ENCODE data around the gene SERPINH1.

DNA sequence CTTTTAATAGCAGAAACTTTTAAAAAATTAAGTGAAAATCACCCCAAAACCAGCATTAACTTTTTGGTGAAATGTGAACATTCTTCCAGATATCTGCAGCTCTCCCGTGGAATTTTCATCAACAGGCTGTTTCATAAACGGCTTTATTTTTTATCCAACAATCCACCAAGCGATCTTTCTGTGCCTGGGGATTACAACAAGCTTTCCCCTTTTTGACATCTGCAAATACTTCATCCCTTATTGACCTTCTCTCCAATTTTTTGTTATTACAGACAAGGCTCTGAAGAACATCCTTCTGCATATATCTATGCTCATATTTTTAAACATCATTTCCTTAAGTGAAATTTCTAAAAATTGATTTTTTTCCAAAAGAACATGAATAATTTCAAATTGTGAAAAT, 5.8 kb upstream of the SERPINH1 start:
- TF ChIP-seq POLR2AphosphoS5 (IDR thresholded peaks at IDR 0.05; ENCODE audit: low read depth) (no peak), GABPA (IDR thresholded peaks at IDR 0.05; ENCODE audit: low read depth) (no peak), SPI1 (IDR thresholded peaks at IDR 0.05; ENCODE audit: borderline replicate concordance, low read depth) (no peak)
- TF ChIP-seq, protein P1, sequence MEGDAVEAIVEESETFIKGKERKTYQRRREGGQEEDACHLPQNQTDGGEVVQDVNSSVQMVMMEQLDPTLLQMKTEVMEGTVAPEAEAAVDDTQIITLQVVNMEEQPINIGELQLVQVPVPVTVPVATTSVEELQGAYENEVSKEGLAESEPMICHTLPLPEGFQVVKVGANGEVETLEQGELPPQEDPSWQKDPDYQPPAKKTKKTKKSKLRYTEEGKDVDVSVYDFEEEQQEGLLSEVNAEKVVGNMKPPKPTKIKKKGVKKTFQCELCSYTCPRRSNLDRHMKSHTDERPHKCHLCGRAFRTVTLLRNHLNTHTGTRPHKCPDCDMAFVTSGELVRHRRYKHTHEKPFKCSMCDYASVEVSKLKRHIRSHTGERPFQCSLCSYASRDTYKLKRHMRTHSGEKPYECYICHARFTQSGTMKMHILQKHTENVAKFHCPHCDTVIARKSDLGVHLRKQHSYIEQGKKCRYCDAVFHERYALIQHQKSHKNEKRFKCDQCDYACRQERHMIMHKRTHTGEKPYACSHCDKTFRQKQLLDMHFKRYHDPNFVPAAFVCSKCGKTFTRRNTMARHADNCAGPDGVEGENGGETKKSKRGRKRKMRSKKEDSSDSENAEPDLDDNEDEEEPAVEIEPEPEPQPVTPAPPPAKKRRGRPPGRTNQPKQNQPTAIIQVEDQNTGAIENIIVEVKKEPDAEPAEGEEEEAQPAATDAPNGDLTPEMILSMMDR (IDR thresholded peaks at IDR 0.05; ENCODE audit: insufficient read depth, low read length) = no peak
- TF ChIP-seq, protein P2, sequence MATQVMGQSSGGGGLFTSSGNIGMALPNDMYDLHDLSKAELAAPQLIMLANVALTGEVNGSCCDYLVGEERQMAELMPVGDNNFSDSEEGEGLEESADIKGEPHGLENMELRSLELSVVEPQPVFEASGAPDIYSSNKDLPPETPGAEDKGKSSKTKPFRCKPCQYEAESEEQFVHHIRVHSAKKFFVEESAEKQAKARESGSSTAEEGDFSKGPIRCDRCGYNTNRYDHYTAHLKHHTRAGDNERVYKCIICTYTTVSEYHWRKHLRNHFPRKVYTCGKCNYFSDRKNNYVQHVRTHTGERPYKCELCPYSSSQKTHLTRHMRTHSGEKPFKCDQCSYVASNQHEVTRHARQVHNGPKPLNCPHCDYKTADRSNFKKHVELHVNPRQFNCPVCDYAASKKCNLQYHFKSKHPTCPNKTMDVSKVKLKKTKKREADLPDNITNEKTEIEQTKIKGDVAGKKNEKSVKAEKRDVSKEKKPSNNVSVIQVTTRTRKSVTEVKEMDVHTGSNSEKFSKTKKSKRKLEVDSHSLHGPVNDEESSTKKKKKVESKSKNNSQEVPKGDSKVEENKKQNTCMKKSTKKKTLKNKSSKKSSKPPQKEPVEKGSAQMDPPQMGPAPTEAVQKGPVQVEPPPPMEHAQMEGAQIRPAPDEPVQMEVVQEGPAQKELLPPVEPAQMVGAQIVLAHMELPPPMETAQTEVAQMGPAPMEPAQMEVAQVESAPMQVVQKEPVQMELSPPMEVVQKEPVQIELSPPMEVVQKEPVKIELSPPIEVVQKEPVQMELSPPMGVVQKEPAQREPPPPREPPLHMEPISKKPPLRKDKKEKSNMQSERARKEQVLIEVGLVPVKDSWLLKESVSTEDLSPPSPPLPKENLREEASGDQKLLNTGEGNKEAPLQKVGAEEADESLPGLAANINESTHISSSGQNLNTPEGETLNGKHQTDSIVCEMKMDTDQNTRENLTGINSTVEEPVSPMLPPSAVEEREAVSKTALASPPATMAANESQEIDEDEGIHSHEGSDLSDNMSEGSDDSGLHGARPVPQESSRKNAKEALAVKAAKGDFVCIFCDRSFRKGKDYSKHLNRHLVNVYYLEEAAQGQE (IDR thresholded peaks at IDR 0.05; ENCODE audit: insufficient replicate concordance, low read depth) = no peak

Measured in HL-60 (cell line).